WTC11 (cell line): ENCODE measurements around the gene NECAB3.

ENCODE experiments used
- JUN ChIP-seq: sonication (generic); formaldehyde crosslinking; IDR thresholded peaks from 2 replicates; pipeline ENCODE4 v1.8.0; 2023; ENCODE audit warnings: mild to moderate bottlenecking, missing genetic modification reagents
- NFYB ChIP-seq: sonication (generic); formaldehyde crosslinking; conservative IDR thresholded peaks from 2 replicates; pipeline ENCODE4 v1.8.0; 2022; ENCODE audit warnings: low read depth, missing genetic modification reagents
- NR1H2 ChIP-seq: sonication (generic); formaldehyde crosslinking; IDR thresholded peaks from 2 replicates; pipeline ENCODE4 v1.9.0; 2021; ENCODE audit warnings: mild to moderate bottlenecking, moderate library complexity, missing genetic modification reagents
- ZNF121 ChIP-seq: sonication (generic); formaldehyde crosslinking; IDR thresholded peaks from 2 replicates; pipeline ENCODE4 v1.8.0; 2023; ENCODE audit warnings: missing genetic modification reagents
- ZNF138 ChIP-seq: sonication (generic); formaldehyde crosslinking; conservative IDR thresholded peaks from 2 replicates; pipeline ENCODE4 v1.8.1; 2022; ENCODE audit warnings: mild to moderate bottlenecking, moderate library complexity, missing genetic modification reagents
- TF ChIP-seq, protein P1 (sequence below): fragments of 200-600 bp; IDR thresholded peaks from 2 replicates; pipeline ENCODE4 v1.8.0; 2022; ENCODE audit warnings: antibody characterized with exemption

GRCh38 chr20:33651562-33652048 is 22.6 kb downstream of the NECAB3 start:
- TF ChIP-seq, protein P1, sequence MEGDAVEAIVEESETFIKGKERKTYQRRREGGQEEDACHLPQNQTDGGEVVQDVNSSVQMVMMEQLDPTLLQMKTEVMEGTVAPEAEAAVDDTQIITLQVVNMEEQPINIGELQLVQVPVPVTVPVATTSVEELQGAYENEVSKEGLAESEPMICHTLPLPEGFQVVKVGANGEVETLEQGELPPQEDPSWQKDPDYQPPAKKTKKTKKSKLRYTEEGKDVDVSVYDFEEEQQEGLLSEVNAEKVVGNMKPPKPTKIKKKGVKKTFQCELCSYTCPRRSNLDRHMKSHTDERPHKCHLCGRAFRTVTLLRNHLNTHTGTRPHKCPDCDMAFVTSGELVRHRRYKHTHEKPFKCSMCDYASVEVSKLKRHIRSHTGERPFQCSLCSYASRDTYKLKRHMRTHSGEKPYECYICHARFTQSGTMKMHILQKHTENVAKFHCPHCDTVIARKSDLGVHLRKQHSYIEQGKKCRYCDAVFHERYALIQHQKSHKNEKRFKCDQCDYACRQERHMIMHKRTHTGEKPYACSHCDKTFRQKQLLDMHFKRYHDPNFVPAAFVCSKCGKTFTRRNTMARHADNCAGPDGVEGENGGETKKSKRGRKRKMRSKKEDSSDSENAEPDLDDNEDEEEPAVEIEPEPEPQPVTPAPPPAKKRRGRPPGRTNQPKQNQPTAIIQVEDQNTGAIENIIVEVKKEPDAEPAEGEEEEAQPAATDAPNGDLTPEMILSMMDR = no peak
- no peak for TF ChIP-seq NR1H2 (CRISPR knock-in tag)
- TF ChIP-seq NFYB = no peak
- TF ChIP-seq ZNF121 = no peak
- no peak for TF ChIP-seq JUN (CRISPR knock-in tag)
- TF ChIP-seq ZNF138 (CRISPR knock-in tag) = no peak
